Measurements from ENCODE around the gene MXD4. TPM values are rescaled to one million over a fixed set of nuclear protein-coding genes. Genes with fewer than 3 reads are reported as not detected.

Gene MXD4
- total and polyA plus RNA-seq, 2 experiments from 2014 or later = 6.9 to 19.9 TPM

GRCh38 chr4:2301225-2301642 lies 39.3 kb upstream of the MXD4 start:
- ATAC-seq (no peak), DNase-seq (ENCODE audit: low spot score) (no peak)
- peaks cover 6% of the 10 kb centered on the region; the same call in 2 of the 3 replicates for H3K36me3 Mint-ChIP-seq (ENCODE audit: low read depth)
- Histone ChIP-seq H4K20me1 (replicated peaks; ENCODE audit: insufficient read depth) (no peaks in the 10 kb centered on the region), H3K27ac (ENCODE audit: low read depth) (no peak overlapping the region), H2AFZ (no peak overlapping the region), H3K79me2 (replicated peaks; ENCODE audit: insufficient read depth) (no peaks in the 10 kb centered on the region), H3K27me3 (ENCODE audit: insufficient read depth) (no peaks in the 10 kb centered on the region), H3K4me3 (no peak overlapping the region), H3K4me1 (ENCODE audit: insufficient read depth) (no peaks in the 10 kb centered on the region), H3K9me2 (ENCODE audit: insufficient read depth) (no peaks in the 10 kb centered on the region), H3F3A (replicated peaks; ENCODE audit: low read depth) (0 out of 2 replicates have a peak, but pooled peaks cover 4% of the 10 kb centered on the region), H3K4me2 (no peak overlapping the region), H3K36me3 (ENCODE audit: insufficient read depth) (no peaks in the 10 kb centered on the region)
- no peak overlapping the region for H3K4me3 Mint-ChIP-seq
- no peak for TF ChIP-seq ZNF331 (CRISPR knock-in tag; IDR thresholded peaks at IDR 0.05; ENCODE audit: low read depth)
- TF ChIP-seq POLR2AphosphoS5 (IDR thresholded peaks at IDR 0.05; ENCODE audit: low read depth) = no peak
- no peak for TF ChIP-seq CTCF (conservative IDR thresholded peaks at IDR 0.05; ENCODE audit: low read depth in 2 of 2)
- no peak for TF ChIP-seq NANOG (IDR thresholded peaks at IDR 0.05; ENCODE audit: borderline replicate concordance)
- no peak for TF ChIP-seq ETS1 (IDR thresholded peaks at IDR 0.05)
- no peak for TF ChIP-seq EZH2phosphoT487 (IDR thresholded peaks at IDR 0.05; ENCODE audit: unreplicated experiment)
- H3K4me1 Mint-ChIP-seq = peaks cover 14% of the 10 kb centered on the region; the same call in 2 of the 3 replicates
- H3K27me3 Mint-ChIP-seq (ENCODE audit: insufficient read depth, low read depth, poor library complexity) = peaks cover 10% of the 10 kb centered on the region
- H3K27ac Mint-ChIP-seq = no peak overlapping the region
- peaks cover 15% of the 10 kb centered on the region for H3K9me3 Mint-ChIP-seq

- Histone ChIP-seq H3K36me3 (ENCODE audit: insufficient read depth) (no peaks in the 10 kb centered on the region), H3K4me3 (no peak overlapping the region), H3K9me2 (ENCODE audit: insufficient read depth) (no peaks in the 10 kb centered on the region), H3K79me2 (replicated peaks; ENCODE audit: insufficient read depth) (no peaks in the 10 kb centered on the region), H3K4me1 (ENCODE audit: insufficient read depth) (no peaks in the 10 kb centered on the region), H3K27ac (ENCODE audit: low read depth) (no peak overlapping the region), H3K27me3 (ENCODE audit: insufficient read depth) (no peaks in the 10 kb centered on the region), H3K4me2 (no peak overlapping the region), H3F3A (replicated peaks; ENCODE audit: low read depth) (0 out of 2 replicates have a peak, but pooled peaks cover 4% of the 10 kb centered on the region), H4K20me1 (replicated peaks; ENCODE audit: insufficient read depth) (no peaks in the 10 kb centered on the region), H2AFZ (no peak overlapping the region)
- H3K27ac Mint-ChIP-seq = no peak overlapping the region
- no peak for ATAC-seq
- peaks cover 15% of the 10 kb centered on the region for H3K9me3 Mint-ChIP-seq
- H3K36me3 Mint-ChIP-seq (ENCODE audit: low read depth) = peaks cover 6% of the 10 kb centered on the region; the same call in 2 of the 3 replicates
- peaks cover 12% of the 10 kb centered on the region for H3K27me3 Mint-ChIP-seq (ENCODE audit: insufficient read depth, low read depth, poor library complexity)
- H3K4me1 Mint-ChIP-seq = peaks cover 16% of the 10 kb centered on the region
- no peak for DNase-seq (ENCODE audit: low spot score)
- H3K4me3 Mint-ChIP-seq = no peak overlapping the region
- no peak for TF ChIP-seq EZH2phosphoT487 (IDR thresholded peaks at IDR 0.05; ENCODE audit: unreplicated experiment)
- no peak for TF ChIP-seq STAT1 (IDR thresholded peaks at IDR 0.05; ENCODE audit: unreplicated experiment)
- no peak for TF ChIP-seq ETS1 (IDR thresholded peaks at IDR 0.05)
- no peak for TF ChIP-seq NANOG (IDR thresholded peaks at IDR 0.05; ENCODE audit: borderline replicate concordance)
- TF ChIP-seq REST (IDR thresholded peaks at IDR 0.05; ENCODE audit: unreplicated experiment) = no peak
- TF ChIP-seq POLR2AphosphoS5 (IDR thresholded peaks at IDR 0.05; ENCODE audit: low read depth) = no peak
- TF ChIP-seq CREB1 (CRISPR knock-in tag; IDR thresholded peaks at IDR 0.05; ENCODE audit: low read depth) = no peak
- no peak for TF ChIP-seq CTCF (conservative IDR thresholded peaks at IDR 0.05; ENCODE audit: low read depth in 2 of 2)
- no peak for TF ChIP-seq ZNF331 (CRISPR knock-in tag; IDR thresholded peaks at IDR 0.05; ENCODE audit: low read depth)
- TF ChIP-seq ZNF114 (CRISPR knock-in tag; IDR thresholded peaks at IDR 0.05) = no peak
- no peak for TF ChIP-seq JUNB (IDR thresholded peaks at IDR 0.05; ENCODE audit: unreplicated experiment)
Observed at GRCh38 chr4:2300431-2301224, 38.7 kb upstream of the MXD4 start.
